ENCODE data around the gene EDEM3. TPM values are rescaled to one million over a fixed set of nuclear protein-coding genes. Genes with fewer than 3 reads are reported as not detected.

Gene EDEM3
- total RNA-seq, 1 experiment from 2014 or later = 44.5 TPM

- no peak for DNase-seq
- Mint-ChIP-seq H3K4me3 (ENCODE audit: low read depth, unreplicated experiment) (no peak overlapping the region), H3K36me3 (ENCODE audit: insufficient read depth, unreplicated experiment) (no peaks in the 10 kb centered on the region), H3K9me3 (ENCODE audit: low read depth, unreplicated experiment) (no peaks in the 10 kb centered on the region), H3K27me3 (ENCODE audit: unreplicated experiment) (no peaks in the 10 kb centered on the region), H3K4me1 (ENCODE audit: low read depth, unreplicated experiment) (no peaks in the 10 kb centered on the region), H3K27ac (ENCODE audit: unreplicated experiment) (no peak overlapping the region)
- intact Hi-C loops (cut with micrococcal nuclease; ENCODE audit: unreplicated experiment) = no loop called here
- BruUV-seq (replicated peaks) = no TSS peak
- TF ChIP-seq CTCF (IDR thresholded peaks at IDR 0.05; ENCODE audit: unreplicated experiment) = no peak
- CTCF ChIA-PET = no interaction called here
Measured at GRCh38 chr1:184658055-184658454, 96.6 kb downstream of the EDEM3 start.

DNA sequence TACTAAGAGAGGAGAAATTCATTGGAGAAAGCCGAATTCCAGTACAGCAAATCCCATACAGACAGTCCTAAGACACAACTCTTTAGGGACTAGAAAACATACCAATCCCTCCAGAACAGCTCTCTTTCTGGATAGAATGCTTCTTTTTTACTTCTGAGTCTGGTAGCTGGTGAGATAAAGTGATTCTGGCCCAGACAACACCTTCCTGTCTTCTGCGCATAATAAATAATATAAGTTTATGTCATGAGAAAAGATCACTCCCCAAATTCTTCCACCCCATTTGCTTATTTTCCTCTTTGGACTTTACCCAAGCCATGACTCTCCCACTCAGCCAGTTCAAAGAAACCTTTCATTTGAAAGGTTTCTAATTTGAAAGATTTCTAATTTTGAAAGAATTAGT is 98.4 kb downstream of the EDEM3 start:
- no TSS peak for BruUV-seq (replicated peaks)
- CTCF ChIA-PET = no interaction called here
- intact Hi-C loops (cut with micrococcal nuclease; ENCODE audit: unreplicated experiment) = no loop called here
- Mint-ChIP-seq H3K4me1 (ENCODE audit: low read depth, unreplicated experiment) (no peaks in the 10 kb centered on the region), H3K36me3 (ENCODE audit: insufficient read depth, unreplicated experiment) (no peaks in the 10 kb centered on the region), H3K27me3 (ENCODE audit: unreplicated experiment) (no peaks in the 10 kb centered on the region), H3K27ac (ENCODE audit: unreplicated experiment) (no peak overlapping the region), H3K4me3 (ENCODE audit: low read depth, unreplicated experiment) (no peak overlapping the region), H3K9me3 (ENCODE audit: low read depth, unreplicated experiment) (no peaks in the 10 kb centered on the region)
- no peak for TF ChIP-seq CTCF (IDR thresholded peaks at IDR 0.05; ENCODE audit: unreplicated experiment)
- no peak for DNase-seq

DNA sequence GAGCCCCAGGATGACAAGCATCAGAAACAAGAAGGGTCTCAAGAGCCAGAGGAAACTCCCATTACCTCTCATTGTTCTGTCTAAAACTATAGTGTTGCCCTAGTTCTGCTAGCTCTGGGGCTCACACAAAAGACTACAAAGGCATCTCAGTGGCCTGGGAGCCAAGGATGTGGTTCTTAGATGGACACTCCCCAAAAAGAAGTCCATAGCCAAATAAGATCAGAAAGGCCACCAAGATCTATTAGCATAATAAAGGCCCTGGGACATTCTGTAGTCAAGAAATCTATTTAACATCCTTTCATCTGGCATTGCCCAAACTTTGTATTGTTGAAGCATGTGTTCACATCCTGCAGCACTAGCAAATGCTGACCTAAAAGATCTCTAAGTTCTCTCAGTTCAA is 99.5 kb downstream of the EDEM3 start:
- DNase-seq = no peak
- Mint-ChIP-seq H3K27ac (ENCODE audit: unreplicated experiment) (no peak overlapping the region), H3K4me3 (ENCODE audit: low read depth, unreplicated experiment) (no peak overlapping the region), H3K27me3 (ENCODE audit: unreplicated experiment) (no peaks in the 10 kb centered on the region), H3K36me3 (ENCODE audit: insufficient read depth, unreplicated experiment) (no peaks in the 10 kb centered on the region), H3K4me1 (ENCODE audit: low read depth, unreplicated experiment) (no peaks in the 10 kb centered on the region), H3K9me3 (ENCODE audit: low read depth, unreplicated experiment) (no peaks in the 10 kb centered on the region)
- CTCF ChIA-PET = no interaction called here
- intact Hi-C loops (cut with micrococcal nuclease; ENCODE audit: unreplicated experiment) = no loop called here
- no peak for TF ChIP-seq CTCF (IDR thresholded peaks at IDR 0.05; ENCODE audit: unreplicated experiment)
- no TSS peak for BruUV-seq (replicated peaks)

DNA sequence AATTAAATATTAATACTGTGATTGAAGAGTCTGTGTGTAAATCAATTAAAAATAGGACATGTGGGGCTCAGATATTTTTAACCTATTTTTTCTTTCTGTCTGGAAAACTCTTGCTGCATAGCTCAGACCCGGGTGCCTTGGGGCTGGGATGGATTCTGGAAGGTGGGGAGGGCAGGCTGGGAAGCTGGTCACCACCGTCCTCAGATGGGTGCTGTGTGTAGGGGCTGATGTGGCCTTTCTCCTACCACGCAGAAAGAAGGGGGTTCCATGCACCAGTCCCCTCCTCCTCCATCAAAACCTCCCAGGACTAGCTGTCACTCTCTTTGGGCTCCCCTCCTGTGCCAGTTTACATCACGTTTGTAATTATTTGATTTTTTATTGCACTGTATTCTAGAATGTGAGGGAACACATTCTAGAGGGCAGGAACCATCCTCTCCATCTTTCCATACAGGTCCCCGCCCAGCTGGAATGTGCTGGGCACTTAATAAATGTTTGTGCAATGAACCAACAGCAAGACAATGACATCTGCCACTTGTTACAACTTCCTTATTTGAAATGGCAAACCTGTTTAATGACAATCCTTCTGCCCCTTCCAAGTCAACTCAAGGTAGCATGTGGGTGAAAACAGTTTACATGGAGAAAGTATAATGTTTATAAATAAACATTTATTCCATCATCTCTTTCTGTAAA is 104.3 kb downstream of the EDEM3 start:
- no peak overlapping the region for H3K27ac Mint-ChIP-seq (ENCODE audit: unreplicated experiment)
- H3K4me3 Mint-ChIP-seq (ENCODE audit: low read depth, unreplicated experiment) = no peak overlapping the region
- H3K36me3 Mint-ChIP-seq (ENCODE audit: insufficient read depth, unreplicated experiment) = no peaks in the 10 kb centered on the region
- no peak for DNase-seq
- intact Hi-C loops (cut with micrococcal nuclease; ENCODE audit: unreplicated experiment) = no loop called here
- no peak for TF ChIP-seq CTCF (IDR thresholded peaks at IDR 0.05; ENCODE audit: unreplicated experiment)
- H3K4me1 Mint-ChIP-seq (ENCODE audit: low read depth, unreplicated experiment) = no peaks in the 10 kb centered on the region
- H3K9me3 Mint-ChIP-seq (ENCODE audit: low read depth, unreplicated experiment) = no peaks in the 10 kb centered on the region
- CTCF ChIA-PET = interaction anchor here (1.4 to 1.8 kb wide), 2 partner anchors 8 to 14 kb away, joined by 4 to 6 read pairs; no protein-coding TSS in a partner anchor
- no TSS peak for BruUV-seq (replicated peaks)
- H3K27me3 Mint-ChIP-seq (ENCODE audit: unreplicated experiment) = no peaks in the 10 kb centered on the region
